ENCODE measurements around the gene IGFBPL1. TPM values are rescaled to one million over a fixed set of nuclear protein-coding genes. Genes with fewer than 3 reads are reported as not detected.

The IGFBPL1 gene
- polyA plus RNA-seq, 3 donors: not detected

- Histone ChIP-seq H3K4me2 (replicated peaks; ENCODE audit: extremely low read depth, low read length, poor library complexity, severe bottlenecking) (no peak overlapping the region), H3K27ac (ENCODE audit: low read depth in 1 of 2, low read length in 2 of 2) (no peak overlapping the region), H4K20me1 (ENCODE audit: insufficient read depth, low read length) (no peaks in the 10 kb centered on the region), H3K9me3 (replicated peaks in 1 of 2; ENCODE audit: control insufficient read depth in 1 of 2, insufficient read depth in 1 of 2, low read length in 2 of 2) (no peaks in the 10 kb centered on the region), H3K27me3 (ENCODE audit: control insufficient read depth in 2 of 2, insufficient read depth in 2 of 2, low read length in 2 of 2) (no peaks in the 10 kb centered on the region), H2AFZ (ENCODE audit: insufficient read depth, low read depth, low read length, poor library complexity, severe bottlenecking) (no peak overlapping the region), H3K4me3 (replicated peaks in 1 of 3; ENCODE audit: low read depth in 2 of 3, low read length in 3 of 3) (no peak overlapping the region), H3K4me1 (ENCODE audit: control insufficient read depth in 1 of 2, insufficient read depth in 2 of 2, low read length in 2 of 2) (peaks cover 10 to 15% of the 10 kb centered on the region in 2 donors), H3K36me3 (replicated peaks in 1 of 2; ENCODE audit: control insufficient read depth in 1 of 2, insufficient read depth in 2 of 2, low read length in 2 of 2) (peaks cover 0 to 20% of the 10 kb centered on the region in 2 donors), H3K79me2 (ENCODE audit: insufficient read depth, low read length) (peaks cover 6% of the 10 kb centered on the region), H3K9ac (ENCODE audit: insufficient read depth, low read length, poor library complexity, severe bottlenecking) (no peak overlapping the region)
- Mint-ChIP-seq H3K27ac (no peak overlapping the region), H3K4me1 (peaks cover 18% of the 10 kb centered on the region), H3K27me3 (ENCODE audit: low read depth in 3 of 3) (peaks cover 0 to 10% (median 8%) of the 10 kb centered on the region in 3 donors), H3K36me3 (peaks cover 18 to 22% of the 10 kb centered on the region in 2 donors), H3K4me3 (no peak overlapping the region), H3K9me3 (no peaks in the 10 kb centered on the region)
- TF ChIP-seq CTCF (IDR thresholded peaks at IDR 0.05): no peak
- no peak for DNase-seq
- WGBS (ENCODE audit: insufficient coverage): 91% methylated on average over 4 of the region's 9 CpGs
- intact Hi-C loops (cut with micrococcal nuclease): loop anchor here (10.0 kb wide), 2 partner anchors 480 to 640 kb away; partner anchors contain the start of gene TRMT10B (in 1 of the 2)
These were observed 29.8 kb downstream of the IGFBPL1 start for GRCh38 chr9:38394416-38394815.

- Histone ChIP-seq H4K20me1 (ENCODE audit: insufficient read depth, low read length) (no peaks in the 10 kb centered on the region), H3K9ac (ENCODE audit: insufficient read depth, low read length, poor library complexity, severe bottlenecking) (peak overlapping the region; percentile 73), H3K4me3 (replicated peaks in 1 of 3; ENCODE audit: low read depth in 2 of 3, low read length in 3 of 3) (peak overlapping the region; percentile 54 to 83 (median 63)), H3K27me3 (ENCODE audit: control insufficient read depth in 2 of 2, insufficient read depth in 2 of 2, low read length in 2 of 2) (no peaks in the 10 kb centered on the region), H3K9me3 (replicated peaks in 1 of 2; ENCODE audit: control insufficient read depth in 1 of 2, insufficient read depth in 1 of 2, low read length in 2 of 2) (no peaks in the 10 kb centered on the region), H3K79me2 (ENCODE audit: insufficient read depth, low read length) (peaks cover 6% of the 10 kb centered on the region), H3K4me1 (ENCODE audit: control insufficient read depth in 1 of 2, insufficient read depth in 2 of 2, low read length in 2 of 2) (peaks cover 10 to 15% of the 10 kb centered on the region in 2 donors), H3K36me3 (replicated peaks in 1 of 2; ENCODE audit: control insufficient read depth in 1 of 2, insufficient read depth in 2 of 2, low read length in 2 of 2) (peaks cover 0 to 20% of the 10 kb centered on the region in 2 donors), H3K4me2 (replicated peaks; ENCODE audit: extremely low read depth, low read length, poor library complexity, severe bottlenecking) (peak overlapping the region; percentile 93), H2AFZ (ENCODE audit: insufficient read depth, low read depth, low read length, poor library complexity, severe bottlenecking) (peak overlapping the region; percentile 96), H3K27ac (ENCODE audit: low read depth in 1 of 2, low read length in 2 of 2) (peak overlapping the region in 1 of 2 donors; percentile 64)
- 13% methylated on average over 3 of the region's 9 CpGs for WGBS (ENCODE audit: insufficient coverage)
- Mint-ChIP-seq H3K9me3 (no peaks in the 10 kb centered on the region), H3K27ac (peak overlapping the region in 5 of 7 donors; percentile 79 to 93 (median 84)), H3K4me3 (peak overlapping the region; percentile 94 to 97), H3K4me1 (peaks cover 18% of the 10 kb centered on the region), H3K36me3 (peaks cover 15 to 22% of the 10 kb centered on the region in 2 donors), H3K27me3 (ENCODE audit: low read depth in 3 of 3) (peaks cover 0 to 10% (median 8%) of the 10 kb centered on the region in 3 donors)
- DNase-seq: no peak
- intact Hi-C loops (cut with micrococcal nuclease): loop anchor here (10.0 kb wide), 2 partner anchors 478 to 638 kb away; partner anchors contain the start of gene TRMT10B (in 1 of the 2)
- TF ChIP-seq CTCF (IDR thresholded peaks at IDR 0.05): no peak
These were observed 31.0 kb downstream of the IGFBPL1 start for GRCh38 chr9:38393128-38393796.
